HUES48 (cell line): ENCODE data around the gene HRH3.

Experiments
- H3K27ac ChIP-seq: one replicate; pipeline ENCODE4 v1.7.0; 2013; ENCODE audit warnings: low read depth, low read length, inconsistent platforms
- H3K27me3 ChIP-seq: 2 replicates; pipeline ENCODE4 v1.6.1; 2013; ENCODE audit warnings: mild to moderate bottlenecking, low read length; ENCODE audit not compliant: control insufficient read depth, insufficient read depth
- H3K36me3 ChIP-seq: 2 replicates; pipeline ENCODE4 v1.6.1; 2013; ENCODE audit warnings: low read length; ENCODE audit not compliant: control insufficient read depth, insufficient read depth
- H3K4me1 ChIP-seq: 2 replicates; pipeline ENCODE4 v1.6.1; 2013; ENCODE audit warnings: mild to moderate bottlenecking, low read length; ENCODE audit not compliant: control insufficient read depth, insufficient read depth
- H3K4me3 ChIP-seq: 2 replicates; pipeline ENCODE4 v1.5.1; 2013; ENCODE audit warnings: mild to moderate bottlenecking, low read depth, low read length
- H3K9ac ChIP-seq: 2 replicates; pipeline ENCODE4 v1.6.1; 2013; ENCODE audit warnings: mild to moderate bottlenecking, low read depth, low read length, moderate library complexity
- H3K9me3 ChIP-seq: 2 replicates; pipeline ENCODE4 v1.6.1; 2013; ENCODE audit warnings: low read length; ENCODE audit not compliant: control insufficient read depth, insufficient read depth

HRH3 gene

GRCh38 chr20:62228982-62229545 lies 9.0 kb upstream of the HRH3 start:
- H3K27ac ChIP-seq: no peak overlapping the region
- H3K4me1 ChIP-seq: peaks cover 5% of the 10 kb centered on the region; the same call in 1 of the 2 replicates
- H3K9ac ChIP-seq: no peak overlapping the region
- no peaks in the 10 kb centered on the region for H3K36me3 ChIP-seq
- no peaks in the 10 kb centered on the region for H3K9me3 ChIP-seq
- H3K27me3 ChIP-seq: no peaks in the 10 kb centered on the region
- no peak overlapping the region for H3K4me3 ChIP-seq

- Histone ChIP-seq H3K9ac (no peak overlapping the region), H3K9me3 (no peaks in the 10 kb centered on the region), H3K27me3 (peaks cover 3% of the 10 kb centered on the region; the same call in 1 of the 2 replicates), H3K36me3 (no peaks in the 10 kb centered on the region), H3K4me1 (peaks cover 5% of the 10 kb centered on the region; the same call in 1 of the 2 replicates), H3K4me3 (no peak overlapping the region), H3K27ac (no peak overlapping the region)
Measured at GRCh38 chr20:62227977-62228958, 8.2 kb upstream of the HRH3 start.

GRCh38 chr20:62227591-62227976 lies 7.5 kb upstream of the HRH3 start:
- Histone ChIP-seq H3K9me3 (no peaks in the 10 kb centered on the region), H3K4me1 (peaks cover 5% of the 10 kb centered on the region; the same call in 1 of the 2 replicates), H3K27me3 (peaks cover 7% of the 10 kb centered on the region), H3K4me3 (no peak overlapping the region), H3K27ac (no peak overlapping the region), H3K36me3 (no peaks in the 10 kb centered on the region), H3K9ac (no peak overlapping the region)

- Histone ChIP-seq H3K9ac (no peak overlapping the region), H3K27me3 (peaks cover 13% of the 10 kb centered on the region)
Measured at GRCh38 chr20:62226707-62227590, 6.9 kb upstream of the HRH3 start.

DNA sequence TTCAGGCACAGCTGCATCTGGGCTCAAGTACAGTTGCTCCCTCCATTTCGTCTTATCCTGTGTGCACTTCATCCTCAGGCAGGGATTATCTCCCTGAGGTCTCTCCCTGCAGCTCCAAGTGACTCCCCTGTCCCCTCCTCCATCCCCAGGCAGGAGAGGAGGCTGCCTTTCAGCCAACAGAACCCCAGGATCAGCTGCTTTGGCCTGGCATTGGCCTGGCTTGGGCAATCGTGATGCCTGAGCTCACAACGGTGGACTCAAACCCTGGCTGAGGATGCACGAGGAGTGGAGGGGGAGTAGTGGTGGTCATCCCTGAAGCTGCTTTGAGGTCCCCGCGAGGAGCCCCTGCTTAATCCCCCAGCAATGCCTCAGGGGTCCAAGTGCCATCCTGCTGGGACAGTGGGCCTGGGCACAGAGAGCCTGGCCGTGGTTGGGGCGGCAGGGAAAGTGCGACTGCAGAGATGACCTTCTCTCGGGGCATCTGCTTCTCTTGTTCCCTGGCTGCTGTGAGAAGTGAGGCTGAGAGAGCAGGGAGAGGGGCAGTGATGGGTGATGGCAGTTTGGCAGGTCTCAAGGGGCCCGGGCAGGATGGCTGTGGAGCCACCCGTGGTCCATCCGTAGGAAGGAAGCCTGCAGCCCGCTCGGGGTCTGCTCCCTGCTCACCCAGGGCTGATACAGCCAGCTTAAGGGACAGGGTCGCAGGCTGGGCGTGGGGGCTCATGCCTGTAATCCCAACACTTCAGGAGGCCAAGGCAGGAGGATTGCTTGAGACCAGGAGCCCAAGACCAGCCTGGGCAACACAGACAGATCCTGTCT lies 6.0 kb upstream of the HRH3 start:
- H3K4me1 ChIP-seq: peaks cover 8% of the 10 kb centered on the region; the same call in 1 of the 2 replicates
- H3K36me3 ChIP-seq: no peaks in the 10 kb centered on the region
- H3K27ac ChIP-seq: no peak overlapping the region
- no peak overlapping the region for H3K4me3 ChIP-seq
- H3K27me3 ChIP-seq: peaks cover 22% of the 10 kb centered on the region
- no peak overlapping the region for H3K9ac ChIP-seq
- H3K9me3 ChIP-seq: no peaks in the 10 kb centered on the region

More at GRCh38 chr20:62226707-62227590, 6.9 kb upstream of the HRH3 start:
- Histone ChIP-seq H3K4me1 (peaks cover 5% of the 10 kb centered on the region; the same call in 1 of the 2 replicates), H3K4me3 (no peak overlapping the region), H3K36me3 (no peaks in the 10 kb centered on the region), H3K9me3 (no peaks in the 10 kb centered on the region), H3K27ac (no peak overlapping the region)

DNA sequence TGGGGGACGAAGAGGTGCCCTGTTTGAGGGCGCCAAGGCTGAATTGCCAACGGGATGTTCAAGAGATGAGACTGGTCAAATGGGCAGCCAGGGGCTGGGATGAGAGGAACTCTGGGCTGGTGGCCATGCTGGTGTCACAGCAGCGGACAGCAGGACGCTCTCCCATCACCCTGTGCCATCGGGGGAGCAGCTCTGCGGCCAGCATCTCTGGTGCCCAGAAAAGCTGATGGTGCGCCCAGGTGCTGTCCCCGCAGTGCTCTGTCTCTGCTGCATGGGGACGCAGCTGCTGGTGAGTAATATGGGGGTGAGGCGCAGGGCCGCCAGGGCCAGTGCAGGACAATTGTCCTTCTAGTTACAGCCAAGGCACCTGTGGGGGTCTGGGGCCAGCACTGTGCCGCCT lies 4.9 kb upstream of the HRH3 start:
- peaks cover 8% of the 10 kb centered on the region; the same call in 1 of the 2 replicates for H3K4me1 ChIP-seq
- H3K27me3 ChIP-seq: peaks cover 30% of the 10 kb centered on the region
- H3K27ac ChIP-seq: no peak overlapping the region
- H3K9me3 ChIP-seq: no peaks in the 10 kb centered on the region
- no peaks in the 10 kb centered on the region for H3K36me3 ChIP-seq
- H3K9ac ChIP-seq: no peak overlapping the region
- H3K4me3 ChIP-seq: no peak overlapping the region

GRCh38 chr20:62224113-62224855 lies 4.2 kb upstream of the HRH3 start:
- peaks cover 34% of the 10 kb centered on the region for H3K27me3 ChIP-seq
- H3K4me1 ChIP-seq: peaks cover 11% of the 10 kb centered on the region; the same call in 1 of the 2 replicates
- no peak overlapping the region for H3K9ac ChIP-seq
- H3K36me3 ChIP-seq: no peaks in the 10 kb centered on the region
- no peaks in the 10 kb centered on the region for H3K9me3 ChIP-seq
- no peak overlapping the region for H3K4me3 ChIP-seq
- no peak overlapping the region for H3K27ac ChIP-seq

- Histone ChIP-seq H3K27ac (no peak overlapping the region), H3K36me3 (no peaks in the 10 kb centered on the region), H3K4me3 (no peak overlapping the region), H3K9me3 (no peaks in the 10 kb centered on the region), H3K4me1 (peaks cover 14% of the 10 kb centered on the region; the same call in 1 of the 2 replicates), H3K27me3 (peaks cover 41% of the 10 kb centered on the region), H3K9ac (no peak overlapping the region)
Measured at GRCh38 chr20:62223571-62223970, 3.5 kb upstream of the HRH3 start.

- no peak overlapping the region for H3K4me3 ChIP-seq
- H3K9ac ChIP-seq: no peak overlapping the region
- no peak overlapping the region for H3K27ac ChIP-seq
- H3K4me1 ChIP-seq: peaks cover 17% of the 10 kb centered on the region; the same call in 1 of the 2 replicates
- H3K9me3 ChIP-seq: no peaks in the 10 kb centered on the region
- no peaks in the 10 kb centered on the region for H3K36me3 ChIP-seq
- H3K27me3 ChIP-seq: peaks cover 47% of the 10 kb centered on the region
Measured at GRCh38 chr20:62222972-62223371, 2.9 kb upstream of the HRH3 start.
